HG03354 (cell line): ENCODE measurements around the gene CYP4B1.
"Not testable (repeated sequence)": the region's sequence is repeated elsewhere in the genome, so short reads cannot be mapped to it uniquely, and the experiment has no call there.

Source experiments
- ATAC-seq: cut with Tn5 transposase; IDR thresholded peaks from one replicate; pipeline ENCODE4 v1.9.1; 2021; ENCODE audit warnings: mild to moderate bottlenecking; ENCODE audit not compliant: unreplicated experiment, poor library complexity, severe bottlenecking

The CYP4B1 gene

DNA sequence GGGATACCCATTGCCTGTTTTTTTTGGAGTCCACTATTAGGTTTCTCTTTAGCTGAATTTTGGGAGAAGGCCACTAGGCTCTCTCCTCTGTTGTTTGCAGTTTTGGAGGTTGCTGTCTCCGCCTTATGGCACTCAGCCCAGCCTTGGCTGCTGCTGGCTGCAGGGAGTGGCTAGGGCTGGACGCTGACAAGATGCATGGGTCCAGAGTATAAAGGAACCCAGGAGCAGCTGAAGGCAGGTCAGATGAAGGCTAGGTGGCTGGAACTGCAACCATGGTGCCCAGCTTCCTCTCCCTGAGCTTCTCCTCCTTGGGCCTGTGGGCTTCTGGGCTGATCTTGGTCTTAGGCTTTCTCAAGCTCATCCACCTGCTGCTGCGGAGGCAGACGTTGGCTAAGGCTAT is at the start of gene CYP4B1:
Gene CYP4B1 (plus strand): TSS at position 237 of the 400 bp plus-strand sequence. CDS start 36 bp downstream, at position 273.
- ATAC-seq: no peak

DNA sequence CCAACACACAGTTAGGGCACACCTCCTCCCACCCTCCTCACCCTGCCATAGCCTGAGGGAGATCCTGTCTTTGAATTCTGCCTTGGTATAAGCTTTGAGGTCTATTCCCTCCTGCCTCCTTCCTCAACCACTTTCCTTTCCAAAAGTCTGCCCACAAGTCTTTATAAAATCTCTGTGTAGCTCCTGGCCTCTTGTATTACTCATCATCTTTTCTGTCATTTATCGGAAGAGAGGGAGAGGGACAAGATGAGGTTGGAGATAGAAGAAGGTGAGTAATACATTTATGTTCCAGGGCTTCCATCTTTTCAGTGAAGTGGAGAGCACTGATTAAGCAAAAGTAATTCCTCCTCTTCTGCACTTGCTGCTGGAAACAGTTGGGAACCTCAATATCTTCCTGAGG is 49.4 kb upstream of the CYP4B1 start:
- no peak for ATAC-seq

DNA sequence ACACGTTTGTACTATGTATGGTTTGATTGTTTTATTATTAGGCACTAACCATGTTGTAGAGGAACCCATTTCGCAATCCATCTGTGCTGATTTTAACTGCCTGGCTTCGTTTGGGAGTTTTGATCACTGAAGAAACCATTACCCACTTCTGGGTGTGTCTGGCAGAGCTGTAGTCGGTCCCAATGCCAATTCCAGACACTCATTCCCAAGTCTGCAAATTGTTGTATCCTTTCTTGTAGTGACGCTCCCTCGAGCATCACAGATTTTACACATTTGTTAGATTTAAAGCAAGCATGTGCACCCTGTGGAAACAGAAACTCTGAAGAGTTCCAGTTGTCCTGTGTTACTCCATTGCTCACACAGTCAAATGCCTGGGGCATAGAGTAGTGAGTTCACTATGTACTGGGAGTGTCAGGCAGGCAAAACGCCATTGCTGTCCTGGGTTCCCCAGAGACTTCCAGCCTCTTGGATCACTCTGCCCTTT is 48.9 kb upstream of the CYP4B1 start:
- no peak for ATAC-seq

DNA sequence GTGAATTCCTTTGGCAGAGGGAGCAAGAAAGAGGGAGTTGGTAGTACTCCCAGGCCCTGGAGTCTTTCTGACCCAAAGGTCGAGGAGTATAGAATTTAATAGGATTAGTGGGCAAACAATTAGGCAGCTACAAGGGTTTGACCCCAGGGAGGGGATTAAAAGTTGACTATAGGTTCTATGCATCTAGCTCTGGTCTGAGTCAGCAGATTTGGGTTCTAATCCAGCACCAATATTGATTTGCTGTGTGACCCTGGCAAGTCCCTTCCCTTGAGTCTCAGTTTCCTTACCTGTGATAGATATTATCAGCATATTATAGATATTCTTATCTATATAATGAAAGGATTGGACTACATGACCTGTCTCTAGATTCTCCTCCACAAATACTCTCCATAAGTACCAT is 44.9 kb upstream of the CYP4B1 start:
- no peak for ATAC-seq

DNA sequence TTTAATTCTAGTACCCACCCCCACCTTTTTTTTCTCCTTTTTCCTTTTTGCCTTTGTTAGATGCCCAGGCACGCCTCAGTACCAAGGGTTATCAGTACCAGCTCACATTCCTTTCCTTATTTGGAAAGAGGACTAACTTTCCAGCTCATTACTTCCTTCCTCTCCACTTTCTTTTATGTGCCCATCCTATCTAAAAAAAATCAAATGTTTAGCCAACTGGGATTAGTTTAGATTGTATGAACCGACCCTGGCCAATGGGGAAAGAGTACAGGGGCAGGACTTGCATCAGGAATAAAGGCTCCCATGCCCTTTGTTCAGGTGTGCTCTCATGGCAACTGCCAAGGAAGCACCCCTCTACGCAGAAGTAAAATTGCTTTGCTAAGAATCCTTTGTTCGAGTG is 44.1 kb upstream of the CYP4B1 start:
- not testable (repeated sequence) for ATAC-seq

DNA sequence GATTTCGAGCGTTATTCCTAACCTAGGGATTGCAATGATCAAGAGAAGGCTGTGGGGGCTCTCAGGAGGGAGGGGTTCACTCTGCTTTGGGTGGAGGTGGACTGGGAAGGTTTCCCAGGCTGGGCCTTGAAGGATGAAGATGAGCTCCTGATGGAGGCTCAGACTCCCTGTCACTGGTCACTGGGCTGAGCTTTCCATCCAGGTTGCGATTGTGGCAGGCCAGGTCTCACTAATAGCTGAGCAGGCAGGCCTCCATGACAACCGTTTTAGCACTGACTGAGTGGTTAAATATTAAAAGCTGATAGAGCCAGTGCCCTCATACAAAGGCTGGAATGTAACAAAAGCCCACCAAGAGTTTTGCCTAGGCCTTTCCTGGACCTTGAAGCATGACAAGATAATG is 43.7 kb upstream of the CYP4B1 start:
- no peak for ATAC-seq

DNA sequence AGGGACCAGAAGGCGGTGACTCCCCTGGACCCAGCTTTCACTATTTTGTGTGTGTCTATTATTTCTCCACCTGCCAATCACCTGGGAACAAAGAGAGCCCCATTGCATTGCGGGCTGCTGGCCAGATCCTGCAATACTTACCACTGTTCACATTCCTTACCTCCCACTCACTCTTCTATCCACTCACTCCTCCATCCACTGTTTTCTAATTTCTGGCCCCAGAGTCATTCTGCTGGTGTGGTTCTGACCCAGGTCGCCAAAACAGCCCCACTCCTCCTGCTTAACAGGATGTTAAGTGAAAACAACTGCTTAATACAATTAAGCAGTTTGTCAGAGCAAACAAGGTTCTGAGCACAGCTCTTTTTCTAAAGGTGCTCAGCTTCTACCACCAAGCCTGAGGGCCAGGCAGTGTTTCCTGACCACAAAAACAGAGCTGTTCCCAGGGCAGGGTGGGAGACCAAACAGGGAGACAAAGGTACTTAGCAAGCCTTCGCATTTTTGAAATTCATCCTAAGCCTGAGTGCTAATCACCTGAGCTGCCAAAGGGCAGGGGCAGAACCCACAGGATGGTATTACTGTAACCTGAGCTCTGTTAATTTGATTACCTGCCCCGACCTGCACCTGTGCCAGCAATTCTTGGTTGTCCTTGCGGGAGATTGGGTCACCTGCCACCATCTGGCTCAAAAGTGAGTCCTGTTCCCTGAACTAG is 41.4 kb upstream of the CYP4B1 start:
- no peak for ATAC-seq

DNA sequence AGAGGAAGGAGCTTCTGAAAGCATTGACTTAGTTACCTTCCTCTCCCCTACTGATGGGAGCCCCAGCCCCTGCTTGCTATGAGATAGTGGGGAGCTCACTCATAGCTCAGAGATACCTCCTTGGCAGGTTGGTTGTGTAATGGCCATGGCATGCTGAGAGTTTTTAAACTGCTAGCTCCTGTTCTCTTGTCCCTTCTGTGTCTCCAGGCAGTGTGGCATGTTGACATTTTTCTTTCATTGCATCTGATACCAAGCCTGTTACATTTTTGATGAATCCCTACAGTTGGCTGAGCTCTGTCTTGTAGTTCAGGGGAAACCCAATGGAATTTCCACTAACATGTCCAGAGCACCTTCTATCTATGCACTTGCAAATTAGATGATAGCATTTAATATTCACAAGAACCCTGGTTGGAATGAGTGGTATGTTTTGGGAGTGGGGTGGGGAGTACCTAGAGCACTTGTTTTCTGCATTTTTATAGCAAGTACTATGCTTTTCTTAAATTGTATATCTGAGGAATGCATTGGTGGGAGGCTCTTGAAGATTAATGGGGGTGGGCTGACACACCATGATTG is 40.8 kb upstream of the CYP4B1 start:
- no peak for ATAC-seq

DNA sequence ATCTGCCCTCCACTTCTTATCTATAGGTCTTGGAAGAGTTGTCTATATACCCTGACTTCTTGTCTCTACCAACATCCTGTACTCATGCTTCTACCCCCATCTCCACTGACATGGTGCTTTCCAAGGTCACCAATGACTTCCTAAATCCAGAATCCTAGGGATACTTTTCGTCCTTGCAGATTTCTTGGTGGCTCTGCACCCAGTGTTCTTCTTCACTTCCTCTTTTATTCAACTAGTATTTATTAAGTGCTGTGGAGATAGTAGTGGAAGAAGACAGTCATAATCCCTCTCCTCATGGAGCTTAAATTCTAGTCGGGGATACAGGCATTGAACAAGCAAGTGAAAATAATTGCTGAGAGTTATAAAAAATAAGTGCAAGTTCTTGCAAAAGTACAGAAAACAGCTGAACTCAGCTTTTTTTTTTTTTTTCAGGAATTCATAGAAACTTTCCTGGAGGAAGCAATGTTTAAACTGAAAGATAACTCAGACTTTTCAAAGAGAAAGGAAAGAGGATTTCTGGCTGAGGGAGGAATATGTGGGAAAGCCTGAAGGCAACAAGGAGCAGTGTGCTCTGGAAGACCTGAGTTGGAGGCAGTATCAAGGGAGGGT is 38.2 kb upstream of the CYP4B1 start:
- no peak for ATAC-seq

DNA sequence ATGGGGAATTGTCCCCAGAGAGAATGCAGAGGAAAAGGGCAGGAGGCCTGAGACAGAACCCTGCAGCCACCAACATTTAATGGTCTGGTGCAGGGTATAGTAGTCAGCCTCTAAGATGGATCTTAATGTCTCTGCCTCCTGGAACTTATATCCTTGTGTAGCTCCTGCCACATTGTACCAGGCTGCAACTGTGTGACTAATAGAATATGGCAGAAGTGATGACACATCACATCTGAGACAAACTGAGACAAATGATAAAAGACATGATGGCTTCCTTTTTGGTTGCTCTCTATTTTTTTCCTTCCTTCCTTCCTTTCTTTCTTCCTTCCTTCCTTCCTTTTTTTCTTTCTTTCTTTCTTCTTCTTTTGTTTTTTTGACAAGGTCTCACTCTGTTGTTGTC is 37.1 kb upstream of the CYP4B1 start:
- no peak for ATAC-seq

DNA sequence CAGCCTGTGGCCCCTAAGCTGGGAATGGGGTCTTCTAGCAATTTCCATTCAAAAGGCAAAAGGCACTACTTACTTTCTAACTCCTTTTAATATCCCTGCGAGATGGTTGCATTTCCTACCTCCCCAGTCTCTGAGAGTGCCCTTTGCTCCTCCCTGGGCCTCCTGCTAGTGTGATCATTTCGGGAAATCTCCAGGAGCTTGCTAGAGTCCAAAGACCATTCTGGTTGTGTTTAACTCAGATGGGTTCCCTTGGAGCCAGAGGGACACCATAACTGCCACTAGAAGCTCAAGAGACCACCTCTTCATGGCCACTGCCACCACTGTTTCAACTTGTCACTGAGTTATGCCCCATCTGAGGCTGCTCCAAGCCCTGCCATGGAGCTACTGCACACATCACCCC is 34.4 kb upstream of the CYP4B1 start:
- no peak for ATAC-seq

DNA sequence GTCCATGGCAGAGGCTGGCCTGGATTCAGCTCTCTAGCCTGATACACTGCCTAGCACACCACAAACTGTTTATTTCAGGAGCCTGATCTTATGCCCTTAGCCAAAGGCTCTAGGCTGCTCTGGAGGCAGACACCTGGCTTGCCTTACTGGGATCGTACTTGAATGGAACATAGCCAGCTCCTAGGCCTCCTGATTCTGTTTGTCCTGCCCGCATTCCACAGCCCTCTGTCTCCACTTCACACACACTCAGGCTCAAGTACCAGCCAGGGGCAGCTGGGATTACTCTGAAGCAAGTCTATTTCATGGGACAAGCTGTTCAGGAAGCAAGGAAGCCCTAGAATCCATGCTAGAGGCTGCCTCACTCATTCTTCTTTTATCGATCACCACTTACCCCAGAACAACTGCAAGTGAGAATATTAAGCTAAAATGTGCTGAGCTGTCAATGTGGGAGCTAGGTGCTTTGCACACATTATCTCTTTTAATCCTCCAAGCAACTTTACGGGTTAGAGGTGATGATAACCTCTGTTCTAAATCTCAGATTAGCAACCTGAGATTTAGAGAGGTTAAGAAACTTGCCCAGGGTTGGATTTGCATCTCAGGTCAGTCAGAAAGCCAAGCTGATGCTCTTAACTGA is 31.1 kb upstream of the CYP4B1 start:
- ATAC-seq: no peak

DNA sequence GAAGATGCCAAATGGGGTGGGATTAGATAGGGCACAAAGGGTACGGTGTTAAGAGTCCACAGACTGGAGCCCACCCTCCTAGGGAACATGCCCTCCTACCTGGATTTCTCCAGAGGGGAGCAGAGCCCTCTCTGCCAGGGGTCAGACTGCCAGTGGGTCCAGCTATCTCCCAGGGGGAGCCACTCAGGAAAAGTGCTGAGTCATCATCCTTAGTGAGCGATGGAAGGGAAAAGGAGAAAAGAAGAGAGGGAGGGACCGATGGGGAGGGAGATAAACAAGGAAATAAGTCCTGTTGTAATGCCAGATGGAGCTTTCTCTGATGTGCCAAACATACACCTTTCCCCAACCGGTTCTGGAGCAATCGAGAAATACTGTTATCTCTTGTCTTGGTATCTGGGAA is 30.4 kb upstream of the CYP4B1 start:
- no peak for ATAC-seq

DNA sequence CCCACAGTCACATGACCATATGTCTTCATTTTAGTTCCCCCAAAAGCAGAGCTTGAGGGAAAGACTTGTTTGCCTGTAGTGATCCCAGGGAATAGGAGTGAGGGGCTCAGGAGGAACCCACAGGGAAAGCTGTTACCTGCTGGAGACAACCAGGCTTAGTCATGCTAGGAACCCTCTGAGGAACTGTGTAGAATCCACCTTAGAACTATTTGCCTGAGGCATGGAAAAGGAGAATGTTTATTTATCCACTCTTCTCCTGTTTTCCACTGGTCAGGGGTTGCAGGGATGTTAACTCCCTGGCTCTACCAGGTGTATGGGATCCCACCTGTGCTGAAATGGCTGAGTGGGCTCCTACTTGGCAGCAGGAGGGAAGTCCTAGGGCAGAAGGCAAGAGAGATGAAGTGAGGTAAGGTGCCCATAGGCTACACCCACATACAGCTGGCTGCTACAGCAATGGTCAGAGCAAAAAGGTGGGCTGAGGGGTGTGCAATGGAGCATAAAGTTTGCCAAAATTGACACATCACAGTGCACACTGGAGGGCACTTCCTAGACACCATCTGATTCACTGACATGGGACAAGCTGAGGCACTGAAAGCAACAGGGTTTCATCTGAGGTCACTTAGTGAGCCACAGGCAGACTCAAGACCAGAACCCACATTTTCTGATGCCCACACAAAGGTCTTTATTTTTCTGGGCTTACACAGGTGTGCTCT is 29.7 kb upstream of the CYP4B1 start:
- no peak for ATAC-seq

DNA sequence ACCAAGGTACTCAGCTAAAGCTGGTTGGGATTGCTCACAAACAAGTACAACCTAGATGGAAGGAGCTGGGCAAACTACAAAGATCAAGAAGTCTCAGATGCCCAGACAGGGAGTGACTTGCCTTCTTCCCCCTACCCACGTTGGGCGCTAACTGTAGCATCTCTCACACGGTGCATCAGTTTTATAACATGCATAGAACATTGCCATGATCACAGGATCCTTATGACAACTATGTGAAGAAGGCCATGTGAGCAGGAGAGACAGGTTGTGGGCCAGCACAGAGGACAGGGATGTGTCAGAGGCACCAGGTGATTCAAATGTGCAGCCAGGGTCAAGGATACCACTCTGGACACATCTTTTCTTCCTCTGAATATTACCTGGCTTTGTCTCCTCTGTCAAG is 28.3 kb upstream of the CYP4B1 start:
- ATAC-seq: no peak

DNA sequence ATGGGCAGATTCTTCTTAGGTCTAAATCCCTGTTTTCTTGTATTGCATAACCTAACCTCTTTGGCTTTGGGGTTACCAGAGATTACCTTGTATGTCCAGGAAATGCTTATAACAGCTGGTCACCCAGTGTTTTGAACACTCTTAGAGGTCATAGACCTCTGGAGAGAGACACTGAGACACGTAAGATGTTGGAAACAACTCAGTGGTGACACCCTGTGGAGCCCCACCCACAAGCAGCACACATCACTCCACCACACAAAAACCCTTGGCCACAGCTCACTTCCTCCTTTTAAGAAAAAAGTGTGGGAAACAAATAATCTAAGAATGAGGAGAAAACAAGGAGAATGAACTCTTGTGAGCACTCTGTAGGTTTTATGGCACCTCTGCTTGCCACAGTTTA is 26.3 kb upstream of the CYP4B1 start:
- no peak for ATAC-seq

DNA sequence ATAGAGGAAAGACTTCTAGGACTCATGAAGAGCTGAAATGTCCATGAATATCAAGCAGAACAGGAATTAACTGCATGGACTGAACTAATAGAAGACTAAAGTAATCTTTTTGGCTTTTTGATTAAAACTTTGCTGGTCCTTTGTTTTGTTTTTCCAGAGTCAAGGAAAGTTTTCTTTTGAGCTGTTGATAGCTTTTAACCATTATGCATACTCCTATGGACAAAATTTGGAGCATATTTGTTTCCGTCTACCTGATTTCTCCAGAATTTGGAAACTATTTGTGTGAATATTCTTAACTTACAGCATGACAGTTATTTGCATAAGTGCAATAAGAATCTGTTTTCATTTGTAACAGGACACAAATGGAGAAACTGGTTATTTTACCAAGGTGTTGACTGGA is 24.5 kb upstream of the CYP4B1 start:
- ATAC-seq: no peak

DNA sequence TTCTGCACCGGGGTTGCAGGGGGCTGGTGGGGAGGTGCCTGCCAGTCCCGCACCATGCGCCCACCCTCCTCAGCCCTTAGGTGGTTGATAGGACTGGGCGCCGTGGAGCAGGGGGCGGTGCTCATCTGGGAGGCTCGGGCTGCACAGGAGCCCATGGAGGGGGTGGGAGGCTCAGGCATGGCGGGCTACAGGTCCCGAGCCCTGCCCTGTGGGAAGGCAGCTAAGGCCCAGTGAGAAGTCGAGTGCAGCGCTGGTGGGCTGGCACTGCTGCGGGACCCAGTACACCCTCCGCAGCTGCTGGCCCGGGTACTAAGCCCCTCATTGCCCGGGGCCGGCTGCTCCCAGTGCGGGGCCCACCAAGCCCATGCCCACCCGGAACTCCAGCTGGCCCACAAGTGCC is 20.4 kb upstream of the CYP4B1 start:
- ATAC-seq: not testable (repeated sequence)

DNA sequence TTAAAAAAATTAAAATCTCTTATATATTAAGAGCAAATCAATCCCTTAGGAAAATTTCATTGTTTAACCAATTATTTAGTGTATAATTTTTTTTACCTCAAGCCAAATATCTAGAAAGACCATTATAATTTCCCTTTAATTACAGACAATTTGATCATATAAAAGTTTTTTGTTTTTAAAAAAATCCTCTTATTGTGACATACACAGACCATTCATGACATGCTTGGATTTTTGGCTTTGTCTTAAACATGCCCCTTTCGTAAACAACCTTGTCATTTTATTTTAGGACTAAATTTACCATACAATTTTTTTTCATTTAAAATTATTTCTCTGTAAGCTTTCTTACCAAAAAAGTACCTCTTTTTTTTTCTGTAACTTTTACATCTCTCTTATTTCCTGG is 14.2 kb upstream of the CYP4B1 start:
- no peak for ATAC-seq

DNA sequence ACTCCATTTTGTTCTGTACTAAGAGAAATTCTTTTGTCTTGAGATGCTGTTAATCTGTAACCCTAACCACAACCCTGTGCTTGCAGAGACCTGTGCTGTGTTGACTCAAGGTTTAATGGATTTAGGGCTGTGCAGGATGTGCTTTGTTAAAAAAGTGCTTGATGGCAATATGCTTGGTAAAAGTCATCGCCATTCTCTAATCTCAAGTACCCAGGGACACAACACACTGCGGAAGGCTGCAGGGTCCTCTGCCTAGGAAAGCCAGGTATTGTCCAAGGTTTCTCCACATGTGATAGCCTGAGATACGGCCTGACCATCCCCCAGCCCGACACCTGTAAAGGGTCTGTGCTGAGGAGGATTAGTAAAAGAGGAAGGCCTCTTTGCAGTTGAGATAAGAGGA is 10.2 kb upstream of the CYP4B1 start:
- ATAC-seq: not testable (repeated sequence)
